Smooth muscle cell (in vitro differentiated cells): Measurements from ENCODE around the gene STX5. TPM values are rescaled to one million over a fixed set of nuclear protein-coding genes. Genes with fewer than 3 reads are reported as not detected.

ENCODE experiments used
- DNase-seq: peaks from one replicate; lab custom pipeline; 2025; ENCODE audit not compliant: unreplicated experiment; lab: John Stamatoyannopoulos, UW
- H2AFZ ChIP-seq: fragments of 200-600 bp; sonication (generic); 2 replicates; pipeline ENCODE4 v1.6.0; 2016; ENCODE audit warnings: antibody characterized with exemption, low read depth, mild to moderate bottlenecking
- H3F3A ChIP-seq: fragments of 200-600 bp; sonication (generic); 2 replicates; pipeline ENCODE4 v1.6.0; 2017; ENCODE audit warnings: antibody characterized with exemption, low read depth
- H3K27ac ChIP-seq: fragments of 200-600 bp; sonication (generic); 2 replicates; pipeline ENCODE4 v1.5.1; 2016; ENCODE audit warnings: low read depth, mild to moderate bottlenecking
- H3K27me3 ChIP-seq: fragments of 200-600 bp; sonication (generic); 2 replicates; pipeline ENCODE4 v1.6.1; 2016; ENCODE audit warnings: low read depth, mild to moderate bottlenecking
- H3K36me3 ChIP-seq: fragments of 200-600 bp; sonication (generic); 2 replicates; pipeline ENCODE4 v1.5.1; 2016; ENCODE audit warnings: low read depth
- H3K4me1 ChIP-seq: fragments of 200-600 bp; sonication (generic); 2 replicates; pipeline ENCODE4 v1.5.1; 2016; ENCODE audit warnings: low read depth
- H3K4me2 ChIP-seq: fragments of 200-600 bp; sonication (generic); 2 replicates; pipeline ENCODE4 v1.6.0; 2016; ENCODE audit warnings: mild to moderate bottlenecking
- H3K4me3 ChIP-seq: fragments of 200-600 bp; sonication (generic); 2 replicates; pipeline ENCODE4 v1.5.1; 2016; ENCODE audit warnings: mild to moderate bottlenecking
- H3K79me2 ChIP-seq: fragments of 200-600 bp; sonication (generic); 2 replicates; pipeline ENCODE4 v1.6.0; 2016; ENCODE audit warnings: low read depth, mild to moderate bottlenecking
- H3K9ac ChIP-seq: fragments of 200-600 bp; sonication (generic); 2 replicates; pipeline ENCODE4 v1.6.0; 2016; ENCODE audit warnings: low read depth
- H3K9me3 ChIP-seq: fragments of 200-600 bp; sonication (generic); replicated peaks from 2 replicates; pipeline ENCODE4 v1.5.1; 2016; ENCODE audit warnings: low read depth
- H4K20me1 ChIP-seq: fragments of 200-600 bp; sonication (generic); 2 replicates; pipeline ENCODE4 v1.6.0; 2016; ENCODE audit warnings: low read depth
- WGBS: methylation state at CpG from one replicate; pipeline ENCODE4 v1.1.7; 2016; ENCODE audit warnings: low lambda C conversion rate; 5-methylcytosine and 5-hydroxymethylcytosine counted together
- microRNA-seq: library from miRNA; unstranded; fragments of <30 nt; microRNA quantifications from one replicate; pipeline ENCODE4, GENCODE V29; 2016; ENCODE audit warnings: borderline number of aligned reads
- polyA plus RNA-seq: library from polyadenylated mRNA; unstranded; fragments of >200 nt; fragmentation: Nextera tagmentation; extraction: Ambion mirVana; gene quantifications from 2 replicates; pipeline ENCODE4 v1.2.1, GENCODE V29; 2016
- small RNA-seq: library from RNA; depleted of rRNA; stranded (forward); fragments of <200 nt; gene quantifications from one replicate; pipeline ENCODE3, GENCODE V24; 2014
- total RNA-seq: library from RNA; depleted of rRNA; stranded (reverse); fragments of >200 nt; gene quantifications from 2 replicates; pipeline ENCODE4 v1.2.3, GENCODE V29; 2014
- TF ChIP-seq, protein P1 (sequence below): fragments of 200-600 bp; sonication (generic); IDR thresholded peaks from 2 replicates; pipeline ENCODE4 v1.5.1; 2017; ENCODE audit warnings: borderline replicate concordance, mild to moderate bottlenecking, antibody characterized with exemption; ENCODE audit not compliant: insufficient read depth, poor library complexity, severe bottlenecking

The STX5 gene
- total and polyA plus RNA-seq, 2 experiments from 2014 or later: 44.6 to 67.9 TPM

DNA sequence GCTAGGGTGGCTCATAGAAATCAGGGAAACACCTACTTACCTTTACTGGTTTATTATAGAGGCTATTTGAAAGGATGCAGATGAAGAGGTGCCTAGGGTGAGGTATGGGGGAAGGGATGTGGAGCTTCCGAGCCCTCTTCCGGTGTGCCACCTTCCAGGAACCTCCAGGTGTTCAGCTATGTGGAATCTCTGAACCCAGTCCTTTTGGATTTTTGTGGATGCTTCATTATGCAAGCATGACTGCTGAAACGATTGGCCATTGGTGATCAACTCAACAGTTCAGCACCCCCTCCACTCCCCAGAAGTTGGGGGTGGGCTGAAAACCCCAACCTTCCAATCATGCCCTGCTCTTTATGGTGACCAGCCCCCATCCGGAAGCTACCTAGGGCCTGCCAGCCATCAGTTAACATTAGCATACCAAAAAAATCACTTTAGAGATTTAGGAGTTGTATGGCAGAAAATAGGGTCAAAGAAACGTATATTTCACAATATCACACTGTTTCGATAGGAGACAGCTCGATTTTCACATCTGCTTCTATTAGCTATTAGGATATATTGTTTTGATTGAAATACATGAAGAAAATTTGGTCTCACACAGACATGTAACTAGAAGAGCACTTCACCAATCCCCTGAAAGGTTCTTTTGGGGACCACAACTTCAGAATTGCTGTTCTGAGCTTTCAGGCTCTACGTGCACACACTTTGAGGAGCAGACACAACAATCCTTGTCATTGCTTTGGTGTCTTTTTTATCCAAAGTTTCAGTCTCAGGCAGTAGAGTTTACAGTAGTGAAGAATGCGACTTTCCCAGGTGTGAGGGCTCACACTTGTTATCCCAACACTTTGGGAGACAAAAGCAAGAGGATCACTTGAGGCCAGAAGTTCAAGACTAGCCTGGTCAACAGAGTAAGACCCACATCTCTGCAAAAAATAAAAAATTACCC, 73.7 kb downstream of the STX5 start:
- Histone ChIP-seq H3K4me2 (no peak overlapping the region), H2AFZ (peak overlapping the region; percentile 69), H4K20me1 (no peaks in the 10 kb centered on the region), H3K4me1 (peaks cover 4% of the 10 kb centered on the region), H3K4me3 (no peak overlapping the region), H3K27me3 (no peaks in the 10 kb centered on the region), H3K9me3 (no peaks in the 10 kb centered on the region), H3K9ac (no peak overlapping the region), H3K36me3 (no peaks in the 10 kb centered on the region), H3K27ac (no peak overlapping the region), H3K79me2 (peaks cover 15% of the 10 kb centered on the region), H3F3A (no peaks in the 10 kb centered on the region)
- TF ChIP-seq, protein P1, sequence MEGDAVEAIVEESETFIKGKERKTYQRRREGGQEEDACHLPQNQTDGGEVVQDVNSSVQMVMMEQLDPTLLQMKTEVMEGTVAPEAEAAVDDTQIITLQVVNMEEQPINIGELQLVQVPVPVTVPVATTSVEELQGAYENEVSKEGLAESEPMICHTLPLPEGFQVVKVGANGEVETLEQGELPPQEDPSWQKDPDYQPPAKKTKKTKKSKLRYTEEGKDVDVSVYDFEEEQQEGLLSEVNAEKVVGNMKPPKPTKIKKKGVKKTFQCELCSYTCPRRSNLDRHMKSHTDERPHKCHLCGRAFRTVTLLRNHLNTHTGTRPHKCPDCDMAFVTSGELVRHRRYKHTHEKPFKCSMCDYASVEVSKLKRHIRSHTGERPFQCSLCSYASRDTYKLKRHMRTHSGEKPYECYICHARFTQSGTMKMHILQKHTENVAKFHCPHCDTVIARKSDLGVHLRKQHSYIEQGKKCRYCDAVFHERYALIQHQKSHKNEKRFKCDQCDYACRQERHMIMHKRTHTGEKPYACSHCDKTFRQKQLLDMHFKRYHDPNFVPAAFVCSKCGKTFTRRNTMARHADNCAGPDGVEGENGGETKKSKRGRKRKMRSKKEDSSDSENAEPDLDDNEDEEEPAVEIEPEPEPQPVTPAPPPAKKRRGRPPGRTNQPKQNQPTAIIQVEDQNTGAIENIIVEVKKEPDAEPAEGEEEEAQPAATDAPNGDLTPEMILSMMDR: no peak
- DNase-seq: no peak
- 46% methylated on average over 9 of the region's 9 CpGs for WGBS

Small RNA genes within 50 kb of the gene (microRNA-seq; reads per million reads assigned to microRNA genes)
- gene MIR6514: 2.3 reads per million
- 1.8 reads per million for gene MIR6748

Small RNA genes within 50 kb of the gene (small RNA-seq; reads per million reads assigned to genes)
- gene MIR6514: 0.34 reads per million, percentile 9 among the genes with 10 or more reads in this experiment
- gene RF00099: not detected
- gene RNU6-118P: 0.08 reads per million
- gene SNORD22: not detected
- gene SNORD26: not detected
- not detected for gene SNORD27
- gene SNORD28: not detected
- 4,303 reads per million, percentile 100 among the genes with 10 or more reads in this experiment for gene SNORD30

Other genes starting within 250 kb of the STX5 start
- 3.0 and 5.5 TPM in 2 replicates for gene TUT1, start 240.5 kb downstream of the STX5 start, total RNA-seq
- gene TUT1, start 240.5 kb downstream of the STX5 start, polyA plus RNA-seq: 15.9 and 18.6 TPM in 2 replicates
- gene MTA2, start 230.2 kb downstream of the STX5 start, total RNA-seq: 57.0 and 65.9 TPM in 2 replicates
- gene MTA2, start 230.2 kb downstream of the STX5 start, polyA plus RNA-seq: 20.5 and 22.7 TPM in 2 replicates
- 20.6 and 35.0 TPM in 2 replicates for gene EML3, start 219.3 kb downstream of the STX5 start, total RNA-seq
- 36.8 and 47.2 TPM in 2 replicates for gene EML3, start 219.3 kb downstream of the STX5 start, polyA plus RNA-seq
- 0.63 and 4.0 TPM in 2 replicates for gene ROM1, start 218.8 kb downstream of the STX5 start, total RNA-seq
- 0.91 and 1.4 TPM in 2 replicates for gene ROM1, start 218.8 kb downstream of the STX5 start, polyA plus RNA-seq
- gene B3GAT3, start 210.1 kb downstream of the STX5 start, total RNA-seq: 19.3 and 20.0 TPM in 2 replicates
- gene B3GAT3, start 210.1 kb downstream of the STX5 start, polyA plus RNA-seq: 66.9 and 73.8 TPM in 2 replicates
- gene GANAB, start 185.4 kb downstream of the STX5 start, total RNA-seq: 176 and 186 TPM in 2 replicates
- 194 and 225 TPM in 2 replicates for gene GANAB, start 185.4 kb downstream of the STX5 start, polyA plus RNA-seq
- 7.3 and 8.2 TPM in 2 replicates for gene INTS5, start 178.7 kb downstream of the STX5 start, total RNA-seq
- 11.9 and 13.2 TPM in 2 replicates for gene INTS5, start 178.7 kb downstream of the STX5 start, polyA plus RNA-seq
- 54.4 and 68.4 TPM in 2 replicates for gene C11orf98, start 166.8 kb downstream of the STX5 start, total RNA-seq
- gene C11orf98, start 166.8 kb downstream of the STX5 start, polyA plus RNA-seq: 101 and 114 TPM in 2 replicates
- 1.3 and 4.9 TPM in 2 replicates for gene CSKMT, start 166.7 kb downstream of the STX5 start, total RNA-seq
- gene CSKMT, start 166.7 kb downstream of the STX5 start, polyA plus RNA-seq: 1.4 and 9.8 TPM in 2 replicates
- gene UQCC3, start 160.4 kb downstream of the STX5 start, total RNA-seq: 5.5 and 7.7 TPM in 2 replicates
- gene UQCC3, start 160.4 kb downstream of the STX5 start, polyA plus RNA-seq: 14.4 and 16.7 TPM in 2 replicates
- 1.5 and 5.6 TPM in 2 replicates for gene LBHD1, start 159.8 kb downstream of the STX5 start, total RNA-seq
- gene LBHD1, start 159.8 kb downstream of the STX5 start, polyA plus RNA-seq: 3.9 and 7.7 TPM in 2 replicates
- gene UBXN1, start 153.0 kb downstream of the STX5 start, total RNA-seq: 52.2 and 58.1 TPM in 2 replicates
- 73.5 and 78.4 TPM in 2 replicates for gene UBXN1, start 153.0 kb downstream of the STX5 start, polyA plus RNA-seq
- gene LRRN4CL, start 142.5 kb downstream of the STX5 start, total RNA-seq: 0.76 and 1.3 TPM in 2 replicates
- not detected in 2 replicates for gene LRRN4CL, start 142.5 kb downstream of the STX5 start, polyA plus RNA-seq
- 76.4 and 79.7 TPM in 2 replicates for gene BSCL2, start 124.6 kb downstream of the STX5 start, total RNA-seq
- gene BSCL2, start 124.6 kb downstream of the STX5 start, polyA plus RNA-seq: 115 and 123 TPM in 2 replicates
- gene GNG3, start 124.4 kb downstream of the STX5 start, total RNA-seq: 0.18 TPM in 1 of 2 replicates, not detected in the other
- 0.18 and 1.2 TPM in 2 replicates for gene GNG3, start 124.4 kb downstream of the STX5 start, polyA plus RNA-seq
- gene HNRNPUL2, start 104.6 kb downstream of the STX5 start, total RNA-seq: 14.3 and 19.4 TPM in 2 replicates
- gene HNRNPUL2, start 104.6 kb downstream of the STX5 start, polyA plus RNA-seq: 3.6 and 4.5 TPM in 2 replicates
- gene TTC9C, start 103.6 kb downstream of the STX5 start, total RNA-seq: 20.1 and 53.0 TPM in 2 replicates
- 46.9 and 49.3 TPM in 2 replicates for gene TTC9C, start 103.6 kb downstream of the STX5 start, polyA plus RNA-seq
- 3.3 TPM in 2 replicates for gene ZBTB3, start 77.9 kb downstream of the STX5 start, total RNA-seq
- gene ZBTB3, start 77.9 kb downstream of the STX5 start, polyA plus RNA-seq: 2.9 and 3.6 TPM in 2 replicates
- 147 and 197 TPM in 2 replicates for gene POLR2G, start 70.5 kb downstream of the STX5 start, total RNA-seq
- gene POLR2G, start 70.5 kb downstream of the STX5 start, polyA plus RNA-seq: 192 and 220 TPM in 2 replicates
- gene TAF6L, start 60.7 kb downstream of the STX5 start, total RNA-seq: 10.5 and 11.9 TPM in 2 replicates
- gene TAF6L, start 60.7 kb downstream of the STX5 start, polyA plus RNA-seq: 18.6 and 27.2 TPM in 2 replicates
- 96.0 and 103 TPM in 2 replicates for gene TMEM179B, start 44.6 kb downstream of the STX5 start, total RNA-seq
- 113 and 125 TPM in 2 replicates for gene TMEM179B, start 44.6 kb downstream of the STX5 start, polyA plus RNA-seq
- 43.2 and 47.8 TPM in 2 replicates for gene TMEM223, start 40.0 kb downstream of the STX5 start, total RNA-seq
- 40.8 and 46.8 TPM in 2 replicates for gene TMEM223, start 40.0 kb downstream of the STX5 start, polyA plus RNA-seq
- gene NXF1, start 26.6 kb downstream of the STX5 start, total RNA-seq: 33.4 and 35.4 TPM in 2 replicates
- 46.5 and 78.8 TPM in 2 replicates for gene NXF1, start 26.6 kb downstream of the STX5 start, polyA plus RNA-seq
- not detected in 2 replicates for gene TEX54, start 790 bp upstream of the STX5 start, total RNA-seq
- 1.4 and 3.1 TPM in 2 replicates for gene TEX54, start 790 bp upstream of the STX5 start, polyA plus RNA-seq
- 19.3 and 36.6 TPM in 2 replicates for gene WDR74, start 7.5 kb upstream of the STX5 start, total RNA-seq
- 41.3 and 46.1 TPM in 2 replicates for gene WDR74, start 7.5 kb upstream of the STX5 start, polyA plus RNA-seq
- 181 and 248 TPM in 2 replicates for gene SLC3A2, start 48.8 kb upstream of the STX5 start, total RNA-seq
- gene SLC3A2, start 48.8 kb upstream of the STX5 start, polyA plus RNA-seq: 179 and 291 TPM in 2 replicates
- gene CHRM1, start 89.3 kb upstream of the STX5 start, total RNA-seq: not detected in 2 replicates
- gene CHRM1, start 89.3 kb upstream of the STX5 start, polyA plus RNA-seq: not detected in 2 replicates
- gene SLC22A6, start 152.9 kb upstream of the STX5 start, total RNA-seq: not detected in 2 replicates
- not detected in 2 replicates for gene SLC22A6, start 152.9 kb upstream of the STX5 start, polyA plus RNA-seq
- gene SLC22A8, start 183.8 kb upstream of the STX5 start, total RNA-seq: not detected in 2 replicates
- not detected in 2 replicates for gene SLC22A8, start 183.8 kb upstream of the STX5 start, polyA plus RNA-seq